Measurements from ENCODE around the gene CMTM8. TPM values are rescaled to one million over a fixed set of nuclear protein-coding genes. Genes with fewer than 3 reads are reported as not detected.

The CMTM8 gene
- total RNA-seq, 1 donor from 2014 or later, result 5.7 TPM

GRCh38 chr3:32392536-32393302, 154.2 kb downstream of the CMTM8 start:
- peak overlapping the region; percentile 88 for H3K4me3 ChIP-seq
- intact Hi-C loops (cut with micrococcal nuclease), result loop anchor here (10.0 kb wide), 1 partner anchor 98 kb away; no protein-coding TSS in a partner anchor
- peaks cover 20% of the 10 kb centered on the region for H3K4me1 ChIP-seq
- H3K27me3 ChIP-seq (ENCODE audit: low read depth), result no peaks in the 10 kb centered on the region
- peak; percentile 41 for DNase-seq
- peak overlapping the region; percentile 90 for H3K27ac ChIP-seq (replicated peaks)
- H3K36me3 ChIP-seq, result no peaks in the 10 kb centered on the region
- TF ChIP-seq, protein P1, sequence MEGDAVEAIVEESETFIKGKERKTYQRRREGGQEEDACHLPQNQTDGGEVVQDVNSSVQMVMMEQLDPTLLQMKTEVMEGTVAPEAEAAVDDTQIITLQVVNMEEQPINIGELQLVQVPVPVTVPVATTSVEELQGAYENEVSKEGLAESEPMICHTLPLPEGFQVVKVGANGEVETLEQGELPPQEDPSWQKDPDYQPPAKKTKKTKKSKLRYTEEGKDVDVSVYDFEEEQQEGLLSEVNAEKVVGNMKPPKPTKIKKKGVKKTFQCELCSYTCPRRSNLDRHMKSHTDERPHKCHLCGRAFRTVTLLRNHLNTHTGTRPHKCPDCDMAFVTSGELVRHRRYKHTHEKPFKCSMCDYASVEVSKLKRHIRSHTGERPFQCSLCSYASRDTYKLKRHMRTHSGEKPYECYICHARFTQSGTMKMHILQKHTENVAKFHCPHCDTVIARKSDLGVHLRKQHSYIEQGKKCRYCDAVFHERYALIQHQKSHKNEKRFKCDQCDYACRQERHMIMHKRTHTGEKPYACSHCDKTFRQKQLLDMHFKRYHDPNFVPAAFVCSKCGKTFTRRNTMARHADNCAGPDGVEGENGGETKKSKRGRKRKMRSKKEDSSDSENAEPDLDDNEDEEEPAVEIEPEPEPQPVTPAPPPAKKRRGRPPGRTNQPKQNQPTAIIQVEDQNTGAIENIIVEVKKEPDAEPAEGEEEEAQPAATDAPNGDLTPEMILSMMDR (IDR thresholded peaks at IDR 0.05; ENCODE audit: borderline replicate concordance), result no peak
- H3K9me3 ChIP-seq (replicated peaks), result no peaks in the 10 kb centered on the region

- peaks cover 38% of the 10 kb centered on the region for H3K4me1 ChIP-seq
- H3K27me3 ChIP-seq (ENCODE audit: low read depth), result no peaks in the 10 kb centered on the region
- DNase-seq, result no peak
- intact Hi-C loops (cut with micrococcal nuclease), result loop anchor here (10.0 kb wide), 1 partner anchor 101 kb away; no protein-coding TSS in a partner anchor
- no peak overlapping the region for H3K27ac ChIP-seq (replicated peaks)
- TF ChIP-seq, protein P1 (IDR thresholded peaks at IDR 0.05; ENCODE audit: borderline replicate concordance), result no peak
- H3K4me3 ChIP-seq, result no peak overlapping the region
- H3K9me3 ChIP-seq (replicated peaks), result no peaks in the 10 kb centered on the region
- H3K36me3 ChIP-seq, result no peaks in the 10 kb centered on the region
Observed at GRCh38 chr3:32395496-32395895, 157.0 kb downstream of the CMTM8 start.

- Histone ChIP-seq H3K4me3 (no peak overlapping the region), H3K27ac (replicated peaks) (peak overlapping the region; percentile 63), H3K36me3 (no peaks in the 10 kb centered on the region), H3K4me1 (peaks cover 41% of the 10 kb centered on the region), H3K9me3 (replicated peaks) (no peaks in the 10 kb centered on the region), H3K27me3 (ENCODE audit: low read depth) (no peaks in the 10 kb centered on the region)
- DNase-seq, result no peak
- TF ChIP-seq, protein P1 (IDR thresholded peaks at IDR 0.05; ENCODE audit: borderline replicate concordance), result no peak
- intact Hi-C loops (cut with micrococcal nuclease), result loop anchor here (10.0 kb wide), 1 partner anchor 103 kb away; no protein-coding TSS in a partner anchor
Observed at GRCh38 chr3:32397941-32398340, 159.5 kb downstream of the CMTM8 start.

GRCh38 chr3:32398531-32398930, 160.1 kb downstream of the CMTM8 start:
- intact Hi-C loops (cut with micrococcal nuclease), result loop anchor here (10.0 kb wide), 1 partner anchor 104 kb away; no protein-coding TSS in a partner anchor
- Histone ChIP-seq H3K4me1 (peaks cover 41% of the 10 kb centered on the region), H3K9me3 (replicated peaks) (no peaks in the 10 kb centered on the region), H3K27ac (replicated peaks) (peak overlapping the region; percentile 63), H3K36me3 (no peaks in the 10 kb centered on the region), H3K27me3 (ENCODE audit: low read depth) (no peaks in the 10 kb centered on the region), H3K4me3 (no peak overlapping the region)
- peak; percentile 58 for DNase-seq
- TF ChIP-seq, protein P1 (IDR thresholded peaks at IDR 0.05; ENCODE audit: borderline replicate concordance), result no peak

DNA sequence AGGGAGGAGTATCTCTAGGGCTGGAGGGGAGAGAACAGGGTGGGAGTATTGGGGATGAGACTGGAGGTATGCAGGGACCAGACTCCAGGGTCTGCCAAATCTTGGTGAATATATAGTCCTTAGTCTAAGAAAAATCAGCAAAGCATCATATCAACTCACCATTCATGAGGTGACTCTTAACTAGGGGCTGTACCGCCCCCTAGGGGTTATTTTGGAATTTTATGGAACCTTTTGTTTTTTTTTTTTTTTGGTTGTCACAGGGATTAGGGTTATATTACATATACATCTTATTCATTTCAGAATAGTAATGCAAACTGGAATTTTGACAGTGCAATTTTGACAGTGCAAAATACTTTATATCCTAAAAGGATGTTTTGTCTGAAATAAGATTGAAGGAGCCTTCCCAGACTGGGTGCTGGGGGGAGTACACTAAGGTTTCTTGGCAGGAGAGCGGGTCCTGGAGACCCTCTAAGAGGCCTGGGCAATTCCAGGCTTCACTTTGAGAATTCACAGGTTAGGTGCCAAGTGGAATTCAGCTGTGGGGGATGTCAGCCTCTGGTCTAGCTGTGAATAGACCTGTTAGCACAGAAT, 160.6 kb downstream of the CMTM8 start:
- Histone ChIP-seq H3K27me3 (ENCODE audit: low read depth) (no peaks in the 10 kb centered on the region), H3K4me1 (peaks cover 41% of the 10 kb centered on the region), H3K27ac (replicated peaks) (peak overlapping the region; percentile 63), H3K36me3 (no peaks in the 10 kb centered on the region), H3K4me3 (no peak overlapping the region), H3K9me3 (replicated peaks) (no peaks in the 10 kb centered on the region)
- TF ChIP-seq, protein P1 (IDR thresholded peaks at IDR 0.05; ENCODE audit: borderline replicate concordance), result peak; percentile 64
- DNase-seq, result no peak
- intact Hi-C loops (cut with micrococcal nuclease), result loop anchor here (10.0 kb wide), 1 partner anchor 104 kb away; no protein-coding TSS in a partner anchor

Data from left ventricle myocardium inferior (tissue), 1 donor.